Uterus (tissue), 2 donors: ENCODE data around the gene NHSL1.

Experiments used
- POLR2A ChIP-seq, 2 donors: fragments of 450-650 bp; IDR thresholded peaks; one replicate each; pipeline ENCODE4 v1.6.1; 2016; ENCODE audit warnings: antibody characterized with exemption in 2 of 2, mild to moderate bottlenecking in 1 of 2, moderate library complexity in 1 of 2
- TF ChIP-seq, protein P1 (sequence below), 4 experiments: fragments of 200-600 bp in 2 of 4; fragments of 450-650 bp in 2 of 4; sonication (generic) in 2 of 4; IDR thresholded peaks; one replicate each; pipeline ENCODE4 v1.5.1; 2016 to 2019; ENCODE audit warnings: antibody characterized with exemption in 4 of 4, mild to moderate bottlenecking in 2 of 4, moderate library complexity in 1 of 4

GRCh38 chr6:138451043-138451442 lies 48.3 kb downstream of the NHSL1 start:
- TF ChIP-seq, protein P1, sequence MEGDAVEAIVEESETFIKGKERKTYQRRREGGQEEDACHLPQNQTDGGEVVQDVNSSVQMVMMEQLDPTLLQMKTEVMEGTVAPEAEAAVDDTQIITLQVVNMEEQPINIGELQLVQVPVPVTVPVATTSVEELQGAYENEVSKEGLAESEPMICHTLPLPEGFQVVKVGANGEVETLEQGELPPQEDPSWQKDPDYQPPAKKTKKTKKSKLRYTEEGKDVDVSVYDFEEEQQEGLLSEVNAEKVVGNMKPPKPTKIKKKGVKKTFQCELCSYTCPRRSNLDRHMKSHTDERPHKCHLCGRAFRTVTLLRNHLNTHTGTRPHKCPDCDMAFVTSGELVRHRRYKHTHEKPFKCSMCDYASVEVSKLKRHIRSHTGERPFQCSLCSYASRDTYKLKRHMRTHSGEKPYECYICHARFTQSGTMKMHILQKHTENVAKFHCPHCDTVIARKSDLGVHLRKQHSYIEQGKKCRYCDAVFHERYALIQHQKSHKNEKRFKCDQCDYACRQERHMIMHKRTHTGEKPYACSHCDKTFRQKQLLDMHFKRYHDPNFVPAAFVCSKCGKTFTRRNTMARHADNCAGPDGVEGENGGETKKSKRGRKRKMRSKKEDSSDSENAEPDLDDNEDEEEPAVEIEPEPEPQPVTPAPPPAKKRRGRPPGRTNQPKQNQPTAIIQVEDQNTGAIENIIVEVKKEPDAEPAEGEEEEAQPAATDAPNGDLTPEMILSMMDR (IDR thresholded peaks at IDR 0.05): no peak
- TF ChIP-seq POLR2A (IDR thresholded peaks at IDR 0.05): no peak
